GM18867 (cell line): ENCODE measurements around the gene PKIB.
"Not testable (repeated sequence)": the region's sequence is repeated elsewhere in the genome, so short reads cannot be mapped to it uniquely, and the experiment has no call there.

Source experiments
- ATAC-seq: cut with Tn5 transposase; IDR thresholded peaks from one replicate; pipeline ENCODE4 v1.9.1; 2021; ENCODE audit warnings: mild to moderate bottlenecking, moderate library complexity; ENCODE audit not compliant: unreplicated experiment

The PKIB gene

DNA sequence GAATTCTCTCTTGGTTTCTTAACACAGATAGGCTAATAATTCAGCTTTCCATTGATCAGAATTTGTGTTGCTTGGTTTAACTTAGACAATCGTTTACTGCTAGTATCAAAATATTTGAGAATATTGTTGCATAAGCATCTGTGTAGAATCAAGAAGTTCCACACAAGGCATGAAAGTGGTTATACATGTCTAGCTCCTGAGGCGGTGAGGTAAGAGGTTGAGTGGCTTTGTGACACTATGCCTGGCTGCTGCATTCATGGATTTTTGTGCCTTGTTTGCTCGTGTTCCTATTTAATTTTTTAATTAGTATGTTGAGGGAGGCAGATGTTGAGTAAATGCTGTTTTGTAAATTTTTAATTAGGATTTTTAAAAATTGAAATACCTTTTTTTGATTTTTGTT, 10.2 kb downstream of the PKIB start:
- ATAC-seq = no peak

DNA sequence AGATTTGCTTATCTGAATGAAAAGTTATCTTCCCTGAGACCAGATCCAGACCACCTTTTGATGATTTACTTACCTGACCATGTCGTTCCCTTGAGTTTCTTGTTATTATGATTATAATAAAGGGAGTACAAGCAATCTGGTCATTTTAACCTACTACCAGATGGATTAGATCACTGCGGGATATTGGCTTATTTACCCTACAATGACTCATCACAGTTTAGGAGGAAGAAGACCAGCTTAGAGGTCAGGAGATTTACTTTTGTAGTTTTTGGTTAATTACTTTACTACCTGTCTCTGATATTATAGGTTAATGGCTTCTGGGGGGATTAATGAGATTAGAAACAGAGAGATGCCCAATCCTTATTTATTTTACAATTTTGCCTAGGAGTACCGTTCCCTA, 10.7 kb downstream of the PKIB start:
- ATAC-seq = no peak

DNA sequence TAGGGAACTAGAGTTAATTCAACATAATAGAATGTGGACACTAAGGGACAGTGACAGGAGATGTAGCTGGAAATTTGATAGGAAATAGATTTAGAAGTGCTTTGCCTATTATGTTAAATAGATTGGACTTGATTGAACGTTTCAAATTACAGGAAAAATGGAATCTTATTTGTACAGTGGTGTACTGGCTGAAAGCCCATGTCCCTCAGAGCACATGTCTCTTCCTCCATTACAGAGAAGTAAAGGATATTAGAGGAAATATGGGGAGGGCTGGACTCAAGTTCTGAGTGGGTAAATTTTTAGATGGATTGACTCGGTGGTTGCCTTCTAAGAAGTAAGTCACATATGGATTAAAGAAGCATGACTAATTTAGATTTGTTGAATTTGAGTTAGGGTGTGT, 11.4 kb downstream of the PKIB start:
- no peak for ATAC-seq

- ATAC-seq = no peak
Observed at GRCh38 chr6:122622479-122622878, 12.3 kb downstream of the PKIB start.

DNA sequence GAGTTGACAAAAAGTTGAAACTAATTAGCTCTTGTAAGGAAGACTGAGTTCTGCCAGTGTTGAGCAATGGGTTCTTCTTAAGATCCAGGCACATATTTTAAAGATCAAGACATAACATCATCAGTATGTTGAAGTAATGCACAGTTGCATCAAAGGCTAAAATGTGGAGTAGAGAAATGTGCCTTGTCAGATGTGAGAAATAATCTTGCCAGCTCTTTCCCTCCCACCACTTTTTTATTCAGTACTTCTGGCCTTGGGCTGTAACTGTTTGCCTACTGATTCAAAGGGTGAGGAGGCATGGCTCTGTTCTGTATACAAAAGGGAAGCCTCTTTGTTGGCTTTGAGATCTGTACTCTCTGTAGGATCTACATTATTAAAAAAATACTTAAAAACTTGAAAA, 13.1 kb downstream of the PKIB start:
- ATAC-seq = no peak

DNA sequence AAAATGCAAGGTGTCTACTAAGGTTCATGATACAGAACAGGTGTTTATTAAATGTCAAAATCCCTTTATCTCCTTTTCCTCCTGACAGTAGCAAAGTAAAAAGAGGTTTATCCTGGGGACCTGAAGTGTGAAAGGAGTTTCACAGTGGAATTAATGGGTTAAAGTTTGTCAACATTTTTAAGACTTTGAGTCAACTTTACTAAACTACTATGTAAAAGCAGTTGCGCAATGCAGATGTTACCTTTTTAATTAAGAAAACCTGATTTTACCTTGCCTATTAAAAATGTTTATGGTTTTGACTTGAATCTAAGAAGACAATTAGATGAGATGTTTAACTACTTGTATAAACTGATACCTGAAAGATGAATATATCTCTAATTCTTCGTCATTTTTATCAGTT, 14.6 kb downstream of the PKIB start:
- ATAC-seq = no peak

DNA sequence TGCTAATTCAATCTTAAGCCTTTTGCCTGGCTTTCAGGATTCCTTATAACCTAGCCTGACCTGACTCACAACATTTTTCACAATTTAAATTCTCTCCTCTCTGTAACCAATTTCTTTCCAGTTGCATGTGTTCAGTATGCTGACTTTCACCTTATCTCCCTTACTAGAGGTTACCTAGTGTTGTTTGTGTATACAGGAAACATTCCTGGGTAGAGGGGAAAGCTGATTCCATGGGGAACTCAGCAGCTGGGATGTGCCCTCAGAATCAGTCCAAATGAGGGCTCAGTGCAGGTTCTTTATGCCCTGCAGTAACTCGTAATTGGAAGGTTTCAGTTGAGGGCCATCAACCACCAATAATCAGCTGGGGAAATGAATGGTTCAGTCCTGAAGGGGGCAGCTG, 18.5 kb downstream of the PKIB start:
- ATAC-seq = no peak

- ATAC-seq = no peak
Observed at GRCh38 chr6:122631571-122632249, 21.5 kb downstream of the PKIB start.

DNA sequence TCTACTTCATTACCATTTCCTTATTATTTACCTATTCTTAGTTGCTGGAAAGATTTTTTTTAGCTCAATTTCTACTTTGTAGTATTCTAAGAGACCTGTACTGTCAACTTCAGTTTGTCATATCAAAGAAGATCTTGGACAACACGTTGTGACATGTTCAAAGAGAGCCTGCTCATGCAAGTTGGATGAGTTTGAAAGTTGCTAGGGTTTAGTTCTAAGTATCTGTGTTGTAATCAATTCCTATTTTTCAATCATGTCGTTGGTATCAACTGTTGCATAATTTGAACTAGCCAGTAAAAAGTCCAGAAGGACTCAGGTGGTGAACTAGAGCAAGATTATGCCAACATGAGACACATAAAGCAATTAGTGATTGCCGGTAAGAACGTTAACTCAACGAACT, 30.2 kb downstream of the PKIB start:
- no peak for ATAC-seq

DNA sequence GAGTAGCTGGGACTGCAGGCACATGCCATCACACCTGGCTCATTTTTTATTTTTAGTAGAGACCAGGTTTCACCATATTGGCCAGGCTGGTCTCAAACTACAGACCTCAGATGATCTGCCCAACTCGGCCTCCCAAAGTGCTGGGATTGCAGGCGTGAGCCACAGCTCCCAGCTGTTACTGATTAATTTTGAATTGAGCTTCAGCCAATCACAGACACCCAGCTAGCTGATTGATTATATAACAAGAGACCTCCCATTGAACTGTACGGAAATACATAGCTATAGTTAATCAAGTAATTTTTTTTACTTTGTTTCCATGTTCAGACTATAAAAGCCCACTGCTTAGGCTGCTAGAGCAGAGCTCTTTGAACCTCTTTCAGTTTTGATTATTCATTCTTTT, 31.6 kb downstream of the PKIB start:
- ATAC-seq = no peak

GRCh38 chr6:122642604-122643003, 32.4 kb downstream of the PKIB start:
- not testable (repeated sequence) for ATAC-seq

- no peak for ATAC-seq
Observed at GRCh38 chr6:122645256-122645655, 35.1 kb downstream of the PKIB start.

DNA sequence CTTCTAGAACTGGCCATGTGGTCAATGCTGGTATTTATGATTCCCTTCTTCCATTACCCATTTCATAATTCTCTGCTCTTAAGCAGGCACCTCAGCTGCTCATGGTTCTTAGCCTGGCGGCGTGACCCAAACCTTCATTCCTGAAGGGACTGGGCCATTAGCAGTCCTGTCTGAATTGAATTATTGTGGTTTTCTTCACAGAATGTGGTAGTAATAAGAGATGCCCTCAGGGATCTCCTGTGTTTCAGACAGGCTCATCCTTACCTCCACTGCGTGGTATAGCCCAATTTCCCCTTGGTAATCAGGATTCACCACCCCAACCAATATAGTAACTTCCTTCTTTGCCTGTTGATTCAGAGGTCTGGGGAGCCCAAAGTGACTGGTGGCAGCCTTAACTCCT, 37.6 kb downstream of the PKIB start:
- ATAC-seq = no peak

DNA sequence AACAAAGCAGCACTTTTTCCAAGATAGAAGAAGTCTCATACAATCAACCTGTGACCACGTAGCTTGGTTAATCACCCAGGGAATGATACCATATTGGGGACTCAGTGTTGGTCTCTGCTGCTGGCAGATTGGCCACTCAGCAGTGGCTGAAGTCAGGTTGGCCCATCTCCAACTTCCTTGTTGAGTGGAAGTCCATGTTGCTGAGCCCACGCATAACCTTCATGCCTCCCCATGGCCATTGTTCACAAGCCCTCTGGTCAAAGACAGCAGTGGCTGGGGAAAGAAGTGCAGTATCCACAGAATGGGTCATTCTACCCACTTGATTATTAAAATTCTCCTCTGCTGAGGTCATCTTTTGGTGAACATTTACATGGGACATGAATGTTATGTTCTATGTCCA, 38.5 kb downstream of the PKIB start:
- no peak for ATAC-seq

DNA sequence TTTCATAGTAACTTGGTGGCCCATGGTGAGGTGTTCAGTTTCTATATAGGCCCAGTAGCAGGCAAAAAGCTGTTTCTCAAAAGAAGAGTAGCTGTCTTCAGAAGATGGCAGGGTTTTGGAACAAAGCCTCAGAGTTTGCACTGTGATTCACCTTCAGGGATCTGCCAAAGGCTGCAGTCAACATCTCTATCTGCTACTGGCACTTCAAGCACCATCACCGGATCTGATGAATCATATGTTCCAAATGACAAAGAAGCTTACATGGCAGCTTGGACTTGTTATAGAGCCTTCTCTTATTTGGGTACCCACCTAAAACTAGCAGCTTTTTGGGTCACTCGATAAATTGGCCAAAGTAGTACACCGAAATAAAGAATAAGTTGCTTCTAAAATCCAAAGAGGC, 39.5 kb downstream of the PKIB start:
- ATAC-seq = no peak

- ATAC-seq = no peak
Observed at GRCh38 chr6:122650403-122650802, 40.2 kb downstream of the PKIB start.

- no peak for ATAC-seq
Observed at GRCh38 chr6:122651031-122651430, 40.8 kb downstream of the PKIB start.

DNA sequence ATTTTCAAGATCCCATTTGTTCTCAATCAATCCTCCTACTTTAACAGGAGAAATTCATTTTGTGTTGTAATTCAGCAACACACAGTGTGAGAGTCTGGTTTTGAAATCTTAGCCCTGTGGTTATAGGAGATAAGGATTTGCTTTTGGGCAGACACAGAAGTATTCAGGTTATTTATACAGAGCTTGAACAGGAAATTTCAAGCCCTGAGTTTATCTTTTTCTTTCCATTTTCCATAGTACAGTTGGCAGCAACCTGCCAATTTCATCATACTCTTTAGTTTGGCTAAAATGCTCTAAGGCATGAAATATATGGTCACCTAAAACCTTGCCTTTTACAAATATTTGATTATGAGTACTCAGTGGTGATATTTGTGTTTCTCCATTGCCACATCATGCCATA, 41.4 kb downstream of the PKIB start:
- no peak for ATAC-seq

DNA sequence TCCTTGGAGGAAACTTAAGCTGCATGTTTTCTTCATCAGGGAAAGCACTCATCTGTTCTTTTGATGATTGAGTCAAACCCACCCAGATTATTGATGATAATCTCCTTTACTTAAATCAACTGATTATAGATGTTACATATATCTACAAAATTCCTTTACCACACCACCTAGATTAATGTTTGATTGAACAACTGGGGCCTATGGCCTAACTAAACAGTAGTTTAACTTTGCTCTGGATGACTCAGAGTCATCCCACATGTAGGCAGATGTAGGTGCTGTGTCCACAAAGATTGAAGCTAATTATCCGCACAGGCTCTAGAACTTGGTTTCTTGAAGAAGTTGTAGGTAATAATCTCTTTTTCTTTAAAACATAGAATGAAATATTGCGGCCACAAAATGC, 42.2 kb downstream of the PKIB start:
- ATAC-seq = no peak

GRCh38 chr6:122653094-122653493, 42.9 kb downstream of the PKIB start:
- ATAC-seq = no peak

GRCh38 chr6:122654012-122654411, 43.8 kb downstream of the PKIB start:
- no peak for ATAC-seq

- no peak for ATAC-seq
Observed at GRCh38 chr6:122657601-122658000, 47.4 kb downstream of the PKIB start.

DNA sequence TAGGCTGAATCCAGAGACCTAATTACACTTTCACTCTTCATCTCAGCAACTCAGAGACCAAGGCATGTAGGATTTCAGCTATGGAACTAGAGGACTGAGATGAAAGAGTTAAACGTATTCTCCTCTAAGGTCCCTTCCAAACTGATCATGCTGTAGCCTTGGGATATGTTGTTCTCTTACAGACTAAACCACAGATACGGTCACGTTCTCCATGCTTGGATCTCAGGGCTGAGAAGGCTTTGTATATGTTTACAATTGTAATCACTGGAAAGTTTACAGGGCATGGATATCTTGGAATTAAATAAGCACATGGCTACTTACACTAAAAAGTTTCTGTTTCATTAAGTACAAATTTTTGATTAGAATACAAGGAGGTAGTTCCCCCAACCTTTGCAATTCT, 50.1 kb downstream of the PKIB start:
- no peak for ATAC-seq
